ENCODE data around the gene GRAMD2B.
A peak's percentile ranks its signal among the peaks of the same experiment; 100 is the strongest.

The GRAMD2B gene

DNA sequence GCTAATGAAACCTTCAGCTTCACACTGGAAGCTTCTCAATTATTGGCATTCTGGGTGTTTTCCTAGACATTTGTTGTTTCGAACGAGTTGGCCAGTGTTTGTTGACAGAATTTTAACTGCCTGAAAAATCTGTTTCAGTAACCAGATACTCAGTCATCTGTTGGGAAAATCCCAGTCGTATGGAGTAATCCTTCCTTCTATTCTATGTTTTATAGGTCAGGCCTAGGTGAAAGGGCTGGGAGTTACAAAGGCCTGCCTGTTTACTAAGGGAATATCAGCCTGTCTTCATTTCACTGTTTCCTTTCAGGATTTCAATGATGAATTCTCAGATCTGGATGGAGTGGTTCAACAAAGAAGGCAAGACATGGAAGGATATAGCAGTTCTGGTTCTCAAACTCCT, 59.9 kb downstream of the GRAMD2B start:
- peak; percentile 45 for DNase-seq

DNA sequence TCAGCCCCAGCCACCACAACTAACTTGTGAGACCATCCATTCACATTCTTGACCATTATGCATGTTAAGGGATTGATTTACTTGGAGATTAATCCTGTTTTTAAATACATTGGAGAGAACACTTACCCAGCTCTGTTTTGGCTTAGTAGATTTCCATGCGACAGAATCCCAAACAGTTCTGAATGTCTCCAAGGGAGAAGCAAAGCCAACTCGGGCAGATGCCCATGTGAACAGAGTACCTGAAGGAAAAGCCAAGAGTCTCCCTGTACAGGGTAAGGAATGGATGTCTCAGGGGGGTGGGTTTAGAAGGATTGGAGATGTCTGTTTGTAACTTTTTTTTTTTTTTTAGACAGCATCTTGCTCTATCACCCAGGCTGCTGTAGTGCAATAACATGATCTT, 61.0 kb downstream of the GRAMD2B start:
- no peak for DNase-seq

DNA sequence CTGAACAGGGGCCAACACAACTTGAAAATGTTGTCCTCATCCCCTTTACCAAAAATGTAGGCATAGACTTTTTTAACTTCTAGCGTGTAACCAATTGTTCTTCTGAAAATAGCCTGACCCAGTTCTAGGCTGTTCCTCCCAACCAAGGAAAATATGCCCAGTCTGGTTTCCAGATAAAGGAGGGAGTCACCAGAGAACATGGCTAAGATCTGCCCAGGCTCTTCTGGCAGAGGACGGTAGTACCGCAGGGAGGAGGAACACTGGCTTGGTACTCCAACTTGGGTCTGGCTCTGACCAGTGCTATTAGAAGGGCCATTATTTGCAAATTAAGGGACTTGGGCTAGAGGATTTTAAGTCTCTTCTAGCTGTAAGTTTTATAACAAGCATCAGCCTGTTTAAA, 63.1 kb downstream of the GRAMD2B start:
- DNase-seq, result no peak

DNA sequence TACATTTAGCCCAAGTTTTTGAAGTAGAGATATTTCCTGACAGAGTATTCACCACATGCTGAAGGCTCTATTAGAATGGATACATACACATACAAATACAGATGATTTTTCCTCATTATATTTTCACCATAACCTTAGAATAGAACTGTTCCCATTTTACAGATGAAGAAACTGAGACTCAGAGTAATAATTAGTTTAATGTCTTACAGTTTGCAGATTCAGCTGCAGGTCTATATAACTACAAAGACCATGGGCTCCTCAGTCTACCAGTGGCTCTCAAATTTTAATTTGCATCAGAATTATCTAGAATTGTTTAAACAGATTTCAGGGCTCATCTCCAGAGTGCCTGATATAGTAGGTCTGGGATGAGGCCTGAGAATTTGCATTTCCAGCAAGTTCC, 64.4 kb downstream of the GRAMD2B start:
- DNase-seq, result no peak

DNA sequence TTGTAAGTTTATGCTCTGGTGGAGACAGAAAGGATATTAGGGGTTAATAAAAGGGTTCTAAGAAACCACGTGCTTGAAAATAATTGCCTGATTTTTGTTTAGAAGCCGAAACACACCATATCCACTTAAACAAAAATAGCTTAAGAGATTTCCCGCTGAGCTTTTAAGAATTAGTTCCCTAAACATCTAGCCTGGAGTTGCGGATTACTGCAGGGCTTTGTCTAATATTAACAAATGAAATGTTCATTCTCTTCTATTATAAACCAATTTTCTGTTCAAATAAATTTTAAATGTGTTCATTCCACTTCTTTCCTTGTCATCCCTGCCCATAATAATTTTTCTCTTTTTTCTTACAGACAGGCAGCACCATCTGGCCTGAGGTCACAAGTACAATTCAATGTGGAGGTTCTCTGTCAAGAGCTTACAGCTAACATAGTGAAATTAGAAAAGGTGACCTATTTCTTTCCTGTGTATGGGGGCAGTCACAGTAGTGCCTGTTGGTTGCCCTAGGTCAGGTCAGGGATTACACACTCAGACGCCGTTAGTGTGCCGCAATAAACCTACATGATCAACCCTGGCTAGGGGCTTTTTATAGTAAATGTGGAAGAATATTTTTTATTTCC, 65.3 kb downstream of the GRAMD2B start:
- DNase-seq, result no peak

DNA sequence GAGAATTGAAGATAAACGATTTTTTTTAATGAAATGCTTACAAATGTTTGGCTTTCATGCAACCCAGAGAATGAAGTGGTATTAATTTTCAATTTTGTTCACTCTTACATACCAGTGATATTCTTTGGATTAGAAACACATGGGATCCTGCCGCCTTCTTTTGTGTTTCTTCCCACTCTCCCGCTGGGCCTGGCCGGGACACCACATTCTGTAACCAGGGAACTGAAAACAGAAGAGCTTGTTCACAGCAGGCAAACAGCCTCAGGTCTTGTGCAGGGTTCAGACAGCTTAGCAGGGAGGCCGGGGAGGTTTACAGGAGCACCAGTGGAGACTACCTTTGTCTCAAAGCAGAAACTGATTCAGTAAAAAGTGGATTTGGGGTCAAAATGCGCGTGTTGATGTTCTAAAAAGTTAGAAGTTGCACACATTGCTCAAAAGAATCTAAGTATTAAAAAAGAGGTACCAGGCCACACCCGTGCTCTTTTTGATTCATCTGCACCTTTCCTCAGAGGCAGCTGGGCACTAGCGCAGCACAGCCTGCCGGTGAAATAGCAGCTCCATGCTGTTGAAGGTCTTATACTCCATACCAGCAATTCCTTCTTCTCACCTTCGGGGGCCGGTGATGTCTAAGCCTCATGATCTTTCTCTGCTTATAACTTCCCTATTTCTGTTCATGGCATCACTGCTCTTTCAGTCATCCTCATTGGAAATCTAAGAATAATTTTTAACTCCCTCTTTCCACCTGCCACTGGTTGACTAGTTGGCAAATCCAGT, 67.1 kb downstream of the GRAMD2B start:
- no peak for DNase-seq

DNA sequence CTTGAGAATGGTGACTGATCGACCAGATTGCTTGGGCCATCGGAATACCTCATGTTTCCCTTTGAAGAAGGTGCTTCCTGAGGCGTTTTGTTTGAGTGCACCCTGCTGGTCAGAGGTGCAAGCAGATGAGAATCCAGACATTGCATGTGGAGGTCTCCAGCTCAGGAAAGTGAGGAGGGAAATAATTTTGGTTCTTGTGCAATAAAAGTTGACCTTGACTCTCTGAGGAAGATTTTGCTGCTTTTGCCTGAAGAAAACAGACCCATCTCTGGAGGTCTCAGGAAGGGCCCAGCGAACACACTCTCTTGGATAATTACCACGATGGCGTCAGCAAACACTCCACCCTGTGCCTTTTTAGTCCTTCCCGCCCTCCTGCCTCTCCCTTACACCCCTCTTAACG, 69.7 kb downstream of the GRAMD2B start:
- no peak for DNase-seq

DNA sequence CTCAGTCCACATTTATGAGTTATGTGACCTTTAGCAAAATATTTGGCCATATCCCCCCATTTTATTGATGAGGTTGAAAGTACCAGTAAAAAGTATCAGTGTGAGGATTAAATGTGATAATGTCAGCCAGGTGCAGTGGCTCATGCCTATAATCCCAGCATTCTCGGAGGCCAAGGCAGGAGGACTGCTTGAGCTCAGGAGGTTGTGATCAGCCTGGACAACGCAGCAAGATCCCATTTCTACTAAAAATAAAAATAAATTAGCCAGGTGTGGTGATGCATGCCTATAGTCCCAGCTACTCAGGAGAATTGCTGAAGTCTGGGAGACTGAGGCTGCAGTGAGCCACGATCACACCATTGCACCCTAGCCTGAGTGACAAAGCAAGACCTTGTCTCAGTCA, 71.2 kb downstream of the GRAMD2B start:
- DNase-seq, result no peak

DNA sequence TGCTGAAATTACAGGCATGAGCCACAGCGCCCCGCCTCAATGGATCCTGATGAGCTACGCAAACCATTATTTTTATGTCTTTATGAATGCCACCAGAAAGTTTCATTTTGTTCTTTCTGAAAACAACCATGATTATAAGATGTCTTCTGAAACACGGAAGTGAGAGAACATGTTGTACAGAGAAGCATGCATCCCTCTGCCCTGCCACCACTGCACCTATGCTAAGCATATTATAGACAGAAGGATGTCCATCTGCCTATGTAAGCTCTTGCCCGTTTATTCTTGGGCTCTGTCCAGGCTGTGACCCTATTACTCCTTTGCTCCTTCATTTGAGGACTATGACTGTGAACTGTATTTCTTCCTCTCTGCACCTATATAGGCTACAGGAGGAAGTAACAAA, 74.3 kb downstream of the GRAMD2B start:
- no peak for DNase-seq

DNA sequence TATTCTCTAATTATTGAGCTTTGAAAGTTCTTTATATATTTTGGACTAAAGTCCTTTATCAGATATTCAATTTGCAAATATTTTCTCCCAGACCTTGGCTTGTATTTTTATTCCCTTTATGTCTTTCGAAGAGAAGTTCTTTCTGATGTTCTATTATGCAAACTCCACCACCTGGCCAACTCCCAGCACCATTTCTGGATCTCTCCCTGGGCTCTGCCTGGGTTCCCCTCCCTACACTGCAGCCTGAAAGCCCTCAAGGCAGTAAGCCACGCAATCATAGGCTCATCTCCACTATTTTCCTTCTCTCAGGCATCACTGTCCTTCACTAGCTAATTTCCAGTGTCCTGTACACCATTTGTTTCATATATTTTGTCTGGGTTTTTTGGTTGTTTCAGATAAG, 76.1 kb downstream of the GRAMD2B start:
- DNase-seq, result no peak

DNA sequence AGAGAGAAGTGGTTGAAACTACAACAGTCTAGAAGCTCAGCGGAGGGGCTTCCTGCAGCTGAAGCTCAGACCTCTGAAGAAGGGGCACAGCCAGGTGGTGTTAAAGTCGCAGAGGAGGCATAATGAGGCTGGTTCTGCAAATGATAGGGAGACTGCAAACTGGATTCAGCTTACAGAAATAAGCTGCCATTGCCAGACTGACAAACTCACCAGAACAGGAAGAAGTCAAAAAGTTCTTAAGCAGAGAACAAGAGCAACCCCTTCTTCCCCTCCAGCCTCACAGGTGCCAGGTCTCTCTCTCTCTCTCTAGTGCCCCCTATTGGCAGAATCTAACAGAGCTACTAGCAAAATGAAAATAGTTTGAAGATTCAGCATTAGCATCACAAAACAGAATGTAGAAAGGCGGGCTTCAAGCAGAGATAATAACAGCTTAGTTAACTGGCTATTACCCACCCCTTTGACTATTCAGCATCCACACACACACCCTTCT, 76.7 kb downstream of the GRAMD2B start:
- peak; percentile 18 for DNase-seq

DNA sequence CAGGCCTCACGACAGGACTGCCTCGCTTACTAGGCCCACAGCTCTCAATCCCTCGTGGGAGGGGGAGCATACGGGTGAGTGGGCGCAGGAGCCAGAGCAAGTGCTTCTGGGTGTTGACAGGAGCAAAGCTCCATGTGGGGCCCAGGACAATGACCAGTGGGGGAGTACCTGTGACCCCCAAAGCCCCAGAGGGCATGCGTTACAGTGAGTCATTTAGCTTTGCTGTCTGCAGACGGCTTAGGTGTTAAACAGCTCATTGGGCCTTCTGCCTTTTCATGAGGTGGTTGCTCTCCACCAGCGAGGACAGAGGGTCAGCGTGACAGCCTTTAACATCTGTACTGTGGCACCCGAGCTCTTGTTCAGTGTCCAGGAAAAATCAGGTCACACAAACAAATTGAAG, 78.2 kb downstream of the GRAMD2B start:
- DNase-seq, result no peak

DNA sequence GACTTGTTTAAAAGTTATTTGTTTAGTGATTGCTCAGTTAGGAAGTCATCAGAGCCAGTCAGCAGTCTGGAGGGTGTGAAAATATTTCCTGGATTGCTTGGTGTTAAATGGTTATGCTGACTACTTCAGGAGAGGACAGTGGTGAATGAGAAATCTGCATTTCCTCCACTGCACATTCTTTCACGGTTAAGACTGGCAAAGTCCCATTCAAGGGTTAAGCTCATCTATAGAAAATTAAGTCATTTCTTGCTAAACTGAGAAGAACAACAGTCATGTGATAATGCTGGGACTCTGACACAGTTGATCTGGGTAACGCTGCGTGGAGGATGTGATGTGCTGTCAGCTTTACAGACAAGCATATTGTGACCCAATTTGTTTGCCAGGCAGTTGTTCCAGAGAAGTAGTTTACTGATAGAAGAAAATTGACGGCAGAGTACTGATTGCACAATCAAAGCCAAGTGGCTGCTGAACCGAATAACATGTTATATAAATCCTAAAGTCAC, 80.4 kb downstream of the GRAMD2B start:
- peak; percentile 45 for DNase-seq

DNA sequence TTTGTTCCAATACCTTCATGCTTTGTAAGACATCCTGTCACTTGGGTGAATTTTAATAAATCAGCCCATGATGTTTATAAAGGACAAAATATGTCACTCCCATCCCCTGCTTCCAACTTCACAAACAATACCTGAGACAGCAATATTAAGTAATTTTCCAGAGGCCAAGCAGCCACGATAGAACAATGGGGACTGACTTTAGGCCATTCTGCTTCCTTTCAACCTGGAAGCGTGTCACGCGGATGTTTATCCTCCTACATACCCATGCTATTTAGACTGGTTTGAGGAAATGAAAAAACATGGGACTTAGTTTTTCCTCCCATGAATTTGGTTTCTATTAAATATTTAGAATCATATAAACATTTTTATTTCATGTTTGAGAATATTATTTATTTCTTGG, 82.9 kb downstream of the GRAMD2B start:
- no peak for DNase-seq

DNA sequence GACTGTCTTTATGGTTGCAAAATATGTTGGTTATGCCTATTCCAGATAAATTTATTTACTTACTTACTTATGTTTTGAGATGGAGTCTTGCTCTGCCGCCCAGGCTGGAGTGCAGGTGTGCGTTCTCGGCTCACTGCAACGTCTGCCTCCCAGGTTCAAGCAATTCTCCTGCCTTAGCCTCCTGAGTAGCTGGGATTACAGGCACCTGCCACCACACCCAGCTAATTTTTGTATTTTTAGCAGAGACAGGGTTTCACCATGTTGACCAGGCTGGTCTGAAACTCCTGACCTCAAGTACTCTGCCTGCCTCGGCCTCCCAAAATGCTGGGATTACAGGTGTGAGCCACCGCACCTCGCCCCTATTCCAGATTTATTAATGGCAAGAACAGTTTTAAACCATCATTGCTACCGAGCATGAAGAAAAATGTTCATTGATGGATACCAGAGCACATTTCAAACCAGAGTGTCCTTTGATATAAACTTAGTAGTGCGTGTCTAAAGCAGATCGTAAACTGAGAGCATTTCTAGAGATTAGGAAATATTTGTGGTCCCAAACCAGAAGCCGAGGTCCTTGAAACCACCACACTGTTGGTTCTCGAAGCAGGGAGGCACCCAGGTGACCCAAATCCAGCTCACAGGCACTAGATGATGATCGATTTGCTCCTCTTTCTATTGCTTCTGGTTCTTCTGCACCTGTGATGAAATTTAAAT, 85.2 kb downstream of the GRAMD2B start:
- DNase-seq, result no peak

DNA sequence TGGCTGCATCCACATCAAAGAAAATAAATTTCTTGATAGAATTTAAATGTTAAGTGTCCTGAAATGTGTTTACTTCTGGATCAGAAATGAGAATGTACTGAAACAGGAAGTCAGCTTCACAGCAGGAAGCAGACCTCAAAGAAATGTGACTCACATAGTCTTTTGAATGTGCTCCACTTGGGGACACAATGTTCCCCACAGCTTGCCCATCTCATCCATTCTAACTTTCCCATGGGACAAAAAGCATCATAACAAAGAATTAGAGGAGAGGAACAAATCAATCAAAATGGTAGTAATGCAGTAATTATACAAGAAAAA, 85.7 kb downstream of the GRAMD2B start:
- peak; percentile 50 for DNase-seq

DNA sequence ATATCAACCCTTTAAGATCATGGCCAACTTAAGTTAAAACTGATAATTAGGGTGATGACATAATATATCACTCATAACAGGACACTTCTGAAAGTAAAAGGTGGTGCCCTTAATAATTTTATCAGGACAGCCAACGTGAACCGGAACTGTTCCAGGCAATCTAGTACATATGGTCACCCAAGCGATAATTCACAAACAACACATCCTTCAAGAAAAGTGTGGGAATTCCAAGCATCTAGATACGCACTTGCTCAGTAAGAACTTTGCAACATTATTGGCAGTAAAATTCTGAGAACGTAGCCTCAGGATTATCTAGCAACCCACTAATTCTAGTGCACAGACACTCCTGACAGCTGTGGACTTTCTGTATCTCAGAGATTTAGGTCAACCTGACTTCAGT, 86.1 kb downstream of the GRAMD2B start:
- no peak for DNase-seq

DNA sequence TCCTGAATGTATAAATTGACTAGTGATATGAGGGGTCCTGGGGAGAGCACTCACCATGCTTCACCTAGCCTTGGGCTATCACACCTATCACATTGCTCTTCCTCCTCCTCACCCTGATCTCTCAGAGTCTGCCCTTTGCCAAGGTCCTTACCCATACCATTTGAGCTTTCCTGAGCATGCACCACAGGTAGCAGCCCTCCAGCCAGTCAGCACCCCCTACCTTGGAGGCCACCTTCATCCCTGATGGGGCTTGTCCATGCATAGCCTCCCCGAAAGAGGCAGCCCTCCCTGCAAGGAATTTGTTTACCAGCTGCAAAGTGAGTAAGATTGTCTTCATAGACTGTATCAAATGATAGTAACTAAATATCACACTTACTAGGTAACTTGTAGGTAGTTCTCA, 88.8 kb downstream of the GRAMD2B start:
- no peak for DNase-seq

DNA sequence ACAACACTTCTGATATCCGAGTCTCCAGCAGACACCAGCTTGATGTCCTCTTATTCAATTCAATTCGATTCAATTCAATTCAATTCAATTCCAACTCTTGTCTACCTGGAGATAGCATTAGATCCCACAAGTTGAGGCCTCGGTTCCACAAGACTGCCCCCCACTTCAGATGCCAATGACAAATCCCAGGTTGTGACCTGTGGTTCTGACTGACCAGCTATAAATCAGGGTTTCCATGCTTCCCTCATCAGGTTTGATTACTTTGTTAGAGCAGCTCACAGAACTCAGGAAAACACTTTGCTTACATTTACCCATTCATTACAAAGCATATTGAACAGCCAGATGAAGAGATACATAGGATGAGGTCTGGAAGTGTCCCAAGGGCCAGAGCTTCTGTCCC, 89.2 kb downstream of the GRAMD2B start:
- no peak for DNase-seq

DNA sequence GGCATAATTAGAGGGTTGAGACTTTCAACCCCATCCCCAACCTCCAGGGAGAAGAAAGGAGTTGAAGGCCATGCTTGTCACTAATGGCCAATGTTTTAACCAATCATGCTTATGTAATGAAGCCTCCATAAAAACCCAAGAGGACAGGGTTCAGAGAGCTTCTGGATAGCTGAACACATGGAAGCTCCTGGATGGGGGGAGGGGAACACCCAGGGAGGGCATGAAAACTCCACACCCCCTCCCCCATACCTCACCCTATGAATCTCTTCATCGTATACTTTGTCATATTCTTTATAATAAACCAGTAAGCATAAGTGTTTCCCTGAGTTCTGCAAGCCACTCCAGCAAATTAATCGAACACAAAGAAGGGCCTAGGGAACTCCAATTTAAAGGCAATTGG, 90.1 kb downstream of the GRAMD2B start:
- no peak for DNase-seq

DNA sequence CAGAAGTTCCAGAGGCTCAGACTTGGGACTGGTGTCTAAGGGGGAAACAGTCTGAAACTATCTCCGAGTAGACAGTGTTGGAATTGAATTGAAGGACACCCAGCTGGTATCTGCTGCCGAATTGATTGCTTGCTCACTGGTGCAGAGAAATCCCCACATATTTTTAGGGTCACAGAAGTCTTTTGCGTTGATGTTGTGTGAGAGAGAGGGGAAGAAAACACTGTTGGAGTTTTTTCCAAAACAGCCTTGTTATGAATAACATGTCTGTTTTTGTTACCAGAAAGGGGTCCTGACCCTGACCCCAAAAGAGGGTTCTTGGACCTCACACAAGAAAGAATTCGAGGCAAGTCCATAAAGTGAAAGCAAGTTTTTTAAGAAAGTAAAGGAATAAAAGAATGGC, 90.5 kb downstream of the GRAMD2B start:
- DNase-seq, result no peak

DNA sequence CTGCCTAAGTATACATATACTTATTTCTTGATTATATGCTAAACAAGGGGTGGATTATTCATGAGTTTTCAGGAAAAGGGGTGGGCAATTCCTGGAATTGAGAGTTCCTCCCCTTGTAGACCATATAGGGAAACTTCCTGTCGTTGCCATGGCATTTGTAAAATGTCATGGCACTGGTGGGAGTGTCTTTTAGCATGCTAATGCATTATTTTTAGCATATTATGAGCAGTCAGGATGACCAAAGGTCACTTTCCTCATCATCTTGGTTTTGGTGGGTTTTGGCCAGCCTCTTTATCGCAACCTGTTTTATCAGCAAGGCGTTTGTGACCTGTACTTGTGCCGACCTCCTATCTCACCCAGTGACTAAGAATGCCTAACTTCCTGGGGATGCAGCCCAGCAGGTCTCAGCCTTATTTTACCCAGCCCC, 90.9 kb downstream of the GRAMD2B start:
- DNase-seq, result peak; percentile 40

DNA sequence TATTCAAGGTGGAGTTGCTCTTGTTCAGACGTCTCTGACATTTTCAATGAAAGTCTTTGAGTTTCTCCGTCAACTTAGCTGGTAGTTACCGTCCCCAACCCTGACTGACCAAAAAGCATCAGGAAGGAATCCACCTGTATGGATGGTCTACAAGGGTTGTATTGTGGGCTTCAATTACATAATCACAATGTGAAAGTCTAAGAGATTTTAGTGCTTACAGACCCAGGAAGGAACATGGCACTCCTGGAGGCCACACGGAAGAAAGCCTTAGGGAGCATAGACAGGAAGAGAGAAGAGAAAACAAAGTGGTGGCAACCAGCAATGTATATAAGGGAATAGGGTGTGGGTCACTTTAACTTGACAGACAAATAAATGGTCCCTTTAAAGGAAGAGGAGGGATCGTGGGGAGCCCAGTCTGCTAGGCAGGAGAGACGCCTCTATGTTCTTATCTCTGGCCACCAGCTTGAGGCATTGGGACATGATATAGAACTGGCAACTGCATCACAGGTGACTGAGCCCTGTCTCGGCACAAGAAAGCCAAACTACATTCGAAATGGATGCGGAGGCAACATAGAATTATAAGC, 91.4 kb downstream of the GRAMD2B start:
- DNase-seq, result no peak

DNA sequence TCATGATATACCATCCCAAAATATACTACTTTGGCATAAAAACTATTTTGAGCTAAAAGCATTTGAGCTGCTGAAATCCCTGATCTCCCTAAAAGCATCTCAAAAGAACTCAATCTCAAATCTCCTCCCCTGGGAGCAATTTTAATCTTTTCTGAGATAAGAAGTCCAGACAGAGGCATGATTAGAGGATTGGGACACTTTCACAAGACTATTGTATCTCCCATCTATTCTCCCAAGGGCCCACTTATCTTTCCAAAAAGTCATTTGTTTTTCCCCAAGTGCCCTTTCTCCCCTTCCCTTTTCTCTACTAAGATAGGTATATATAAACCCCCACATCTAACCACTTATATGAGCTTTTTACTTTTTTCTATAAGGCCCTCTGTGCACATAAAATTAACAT, 92.1 kb downstream of the GRAMD2B start:
- DNase-seq, result no peak

Measured in HCEC 1CT (cell line).